HG02571 (cell line): ENCODE results near the gene HSPBAP1.

Source experiments
- ATAC-seq: cut with Tn5 transposase; IDR thresholded peaks from one replicate; pipeline ENCODE4 v1.9.1; 2021; ENCODE audit warnings: mild to moderate bottlenecking, moderate library complexity; ENCODE audit not compliant: unreplicated experiment

Gene HSPBAP1

GRCh38 chr3:122690096-122690495, 103.5 kb downstream of the HSPBAP1 start:
- no peak for ATAC-seq
